ENCODE data around the gene NARF.

- TF ChIP-seq CTCF (conservative IDR thresholded peaks at IDR 0.05; ENCODE audit: low read depth in 2 of 2) (no peak), POLR2AphosphoS5 (IDR thresholded peaks at IDR 0.05; ENCODE audit: low read depth) (no peak), EZH2 (IDR thresholded peaks at IDR 0.05; ENCODE audit: low read depth, unreplicated experiment) (no peak), NANOG (IDR thresholded peaks at IDR 0.05; ENCODE audit: borderline replicate concordance) (no peak), EZH2phosphoT487 (IDR thresholded peaks at IDR 0.05; ENCODE audit: unreplicated experiment) (no peak), STAT1 (IDR thresholded peaks at IDR 0.05; ENCODE audit: unreplicated experiment) (no peak), REST (IDR thresholded peaks at IDR 0.05; ENCODE audit: unreplicated experiment) (no peak), ZNF114 (CRISPR knock-in tag; IDR thresholded peaks at IDR 0.05) (no peak), CREB1 (CRISPR knock-in tag; IDR thresholded peaks at IDR 0.05; ENCODE audit: low read depth) (no peak), JUNB (IDR thresholded peaks at IDR 0.05; ENCODE audit: unreplicated experiment) (no peak), ETS1 (IDR thresholded peaks at IDR 0.05) (no peak)
Measured at GRCh38 chr17:82433560-82434215, 24.9 kb upstream of the NARF start.
